Measurements from ENCODE around the gene INPP5D. TPM values are rescaled to one million over a fixed set of nuclear protein-coding genes. Genes with fewer than 3 reads are reported as not detected.

The INPP5D gene
- total RNA-seq, 1 experiment from 2014 or later, result 12.7 TPM

DNA sequence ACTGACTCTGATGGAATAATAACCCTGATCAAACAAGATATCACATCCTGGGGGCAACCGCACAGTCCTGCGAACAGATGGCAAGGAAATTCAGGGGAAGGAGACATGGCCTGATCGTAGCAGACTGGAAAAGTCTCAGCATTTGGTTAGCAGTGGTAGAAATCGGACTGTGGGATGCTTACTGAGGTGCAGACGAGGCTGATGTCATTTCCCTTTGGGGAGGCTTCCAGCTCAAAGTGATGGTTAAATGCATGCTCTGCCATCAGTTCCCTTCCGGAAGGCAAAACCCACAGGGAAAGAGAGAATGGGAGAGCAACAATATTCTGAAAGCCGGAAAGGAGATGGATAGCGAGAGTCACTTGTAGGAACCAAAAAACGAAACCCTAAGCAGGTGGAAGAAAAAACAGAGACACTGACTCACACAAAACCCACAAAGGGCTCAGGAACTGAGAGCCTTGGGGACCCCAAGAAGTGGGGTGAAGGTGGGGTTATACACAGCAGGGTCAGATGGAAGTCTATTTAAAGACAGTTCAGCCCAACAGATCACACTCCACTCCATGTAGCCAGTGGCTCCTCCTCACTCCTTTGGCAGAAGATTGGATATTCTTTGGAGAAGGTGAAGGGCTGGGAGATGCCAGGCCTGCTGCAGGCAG lies 93.1 kb downstream of the INPP5D start:
- Histone ChIP-seq H3K4me2 (ENCODE audit: insufficient read depth, insufficient read length, low read length) (no peak overlapping the region), H3K9me3 (ENCODE audit: control insufficient read depth, low read depth, low read length) (no peaks in the 10 kb centered on the region), H2AK5ac (ENCODE audit: insufficient read length, low read length) (no peak overlapping the region), H4K20me1 (ENCODE audit: control insufficient read depth, insufficient read depth, insufficient read length) (no peaks in the 10 kb centered on the region), H4K8ac (replicated peaks; ENCODE audit: insufficient read length, low read depth, low read length) (no peak overlapping the region), H2BK15ac (ENCODE audit: low read depth, low read length) (no peak overlapping the region), H3K9ac (ENCODE audit: extremely low read depth, insufficient read length, low read length) (no peak overlapping the region), H3K27ac (ENCODE audit: insufficient read length, low read depth, low read length) (no peak overlapping the region), H4K91ac (ENCODE audit: insufficient read length, low read depth, low read length) (no peak overlapping the region), H3K27me3 (ENCODE audit: insufficient read depth, low read length) (no peaks in the 10 kb centered on the region), H2BK5ac (ENCODE audit: insufficient read length, low read length) (no peak overlapping the region), H4K5ac (ENCODE audit: insufficient read length, low read depth, low read length) (no peak overlapping the region), H3K79me1 (ENCODE audit: insufficient read depth, low read depth, low read length, poor library complexity, severe bottlenecking) (no peaks in the 10 kb centered on the region), H2AFZ (ENCODE audit: low read length) (no peak overlapping the region), H3K79me2 (ENCODE audit: insufficient read depth, low read length) (no peaks in the 10 kb centered on the region), H3T11ph (ENCODE audit: low read length) (no peak overlapping the region), H2BK20ac (ENCODE audit: low read depth, low read length, poor library complexity, severe bottlenecking) (no peak overlapping the region), H3K23ac (ENCODE audit: insufficient read length, low read depth, low read length) (no peak overlapping the region), H3K14ac (ENCODE audit: insufficient read depth, low read length) (no peak overlapping the region), H3K4me1 (ENCODE audit: insufficient read depth, low read length) (no peaks in the 10 kb centered on the region), H2BK120ac (ENCODE audit: low read depth, low read length, poor library complexity, severe bottlenecking) (no peak overlapping the region), H3K4ac (ENCODE audit: low read depth, low read length) (no peak overlapping the region), H3K23me2 (ENCODE audit: insufficient read length, low read depth, low read length, poor library complexity, severe bottlenecking) (no peaks in the 10 kb centered on the region), H3K56ac (ENCODE audit: insufficient read length, low read depth, low read length) (no peak overlapping the region), H2BK12ac (ENCODE audit: insufficient read length, low read depth, low read length) (no peak overlapping the region), H3K18ac (ENCODE audit: insufficient read length, low read depth, low read length) (no peak overlapping the region)
- DNase-seq, result no peak
- Mint-ChIP-seq H3K36me3 (ENCODE audit: insufficient read depth in 1 of 3, low read depth in 3 of 3) (peaks cover 0 to 39% (median 6%) of the 10 kb centered on the region in 3 experiments; a peak in 2 of 7 replicates), H3K27ac (peak overlapping the region in 2 of 3 experiments; percentile 37 to 80; a peak in 3 of 7 replicates), H3K27me3 (ENCODE audit: low read depth) (no peaks in the 10 kb centered on the region), H3K9me3 (no peaks in the 10 kb centered on the region), H3K4me3 (no peak overlapping the region), H3K4me1 (peaks cover 6 to 12% of the 10 kb centered on the region in 2 experiments)
- TF ChIP-seq, protein P1, sequence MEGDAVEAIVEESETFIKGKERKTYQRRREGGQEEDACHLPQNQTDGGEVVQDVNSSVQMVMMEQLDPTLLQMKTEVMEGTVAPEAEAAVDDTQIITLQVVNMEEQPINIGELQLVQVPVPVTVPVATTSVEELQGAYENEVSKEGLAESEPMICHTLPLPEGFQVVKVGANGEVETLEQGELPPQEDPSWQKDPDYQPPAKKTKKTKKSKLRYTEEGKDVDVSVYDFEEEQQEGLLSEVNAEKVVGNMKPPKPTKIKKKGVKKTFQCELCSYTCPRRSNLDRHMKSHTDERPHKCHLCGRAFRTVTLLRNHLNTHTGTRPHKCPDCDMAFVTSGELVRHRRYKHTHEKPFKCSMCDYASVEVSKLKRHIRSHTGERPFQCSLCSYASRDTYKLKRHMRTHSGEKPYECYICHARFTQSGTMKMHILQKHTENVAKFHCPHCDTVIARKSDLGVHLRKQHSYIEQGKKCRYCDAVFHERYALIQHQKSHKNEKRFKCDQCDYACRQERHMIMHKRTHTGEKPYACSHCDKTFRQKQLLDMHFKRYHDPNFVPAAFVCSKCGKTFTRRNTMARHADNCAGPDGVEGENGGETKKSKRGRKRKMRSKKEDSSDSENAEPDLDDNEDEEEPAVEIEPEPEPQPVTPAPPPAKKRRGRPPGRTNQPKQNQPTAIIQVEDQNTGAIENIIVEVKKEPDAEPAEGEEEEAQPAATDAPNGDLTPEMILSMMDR (conservative IDR thresholded peaks at IDR 0.05), result no peak
- WGBS (ENCODE audit: extremely low coverage, insufficient read length, low lambda C conversion rate), result no CpG with 5 or more reads among the region's 9 CpGs
